Posterior cingulate gyrus (tissue), 11 donors: ENCODE results near the gene LGR4.

Experiments
- DNase-seq, 10 donors: peaks; one replicate each; pipeline versions ENCODE4 v3.0.0 to v3.0.0-alpha.2; 2020 to 2021; ENCODE audit warnings: mixed read lengths in 3 of 10
- intact Hi-C: fragments of 100-400 bp; cut with DNase I; formaldehyde crosslinking; loops from one replicate; pipeline ENCODE4 v1.15.1; 2023

Gene LGR4

GRCh38 chr11:27433742-27434141, 38.8 kb downstream of the LGR4 start:
- intact Hi-C loops: no loop called here
- no peak for DNase-seq

GRCh38 chr11:27431808-27432207, 40.8 kb downstream of the LGR4 start:
- DNase-seq: no peak
- intact Hi-C loops: no loop called here

GRCh38 chr11:27429761-27430393, 42.7 kb downstream of the LGR4 start:
- no peak for DNase-seq
- intact Hi-C loops: no loop called here

GRCh38 chr11:27427183-27427980, 45.2 kb downstream of the LGR4 start:
- no peak for DNase-seq
- intact Hi-C loops: no loop called here

GRCh38 chr11:27425814-27426213, 46.8 kb downstream of the LGR4 start:
- DNase-seq: no peak
- intact Hi-C loops: no loop called here

GRCh38 chr11:27423125-27423524, 49.5 kb downstream of the LGR4 start:
- intact Hi-C loops: no loop called here
- DNase-seq: no peak

GRCh38 chr11:27421819-27422494, 50.6 kb downstream of the LGR4 start:
- DNase-seq: no peak
- intact Hi-C loops: no loop called here

- intact Hi-C loops: no loop called here
Observed at GRCh38 chr11:27420722-27421572, 51.6 kb downstream of the LGR4 start.

GRCh38 chr11:27420217-27420616, 52.4 kb downstream of the LGR4 start:
- intact Hi-C loops: no loop called here
- no peak for DNase-seq

More at GRCh38 chr11:27420722-27421572, 51.6 kb downstream of the LGR4 start:
- no peak for DNase-seq

- intact Hi-C loops: no loop called here
- DNase-seq: no peak
Observed at GRCh38 chr11:27418356-27418755, 54.2 kb downstream of the LGR4 start.

GRCh38 chr11:27416568-27417176, 55.9 kb downstream of the LGR4 start:
- intact Hi-C loops: no loop called here
- no peak for DNase-seq

GRCh38 chr11:27414644-27415043, 57.9 kb downstream of the LGR4 start:
- no peak for DNase-seq

GRCh38 chr11:27413218-27413617, 59.4 kb downstream of the LGR4 start:
- intact Hi-C loops: no loop called here
- no peak for DNase-seq

More at GRCh38 chr11:27414644-27415043, 57.9 kb downstream of the LGR4 start:
- intact Hi-C loops: no loop called here

- DNase-seq: no peak
- intact Hi-C loops: no loop called here
Observed at GRCh38 chr11:27412192-27412691, 60.3 kb downstream of the LGR4 start.

GRCh38 chr11:27411328-27411727, 61.3 kb downstream of the LGR4 start:
- no peak for DNase-seq
- intact Hi-C loops: no loop called here

- intact Hi-C loops: no loop called here
- no peak for DNase-seq
Observed at GRCh38 chr11:27410272-27410671, 62.3 kb downstream of the LGR4 start.

- no peak for DNase-seq
- intact Hi-C loops: no loop called here
Observed at GRCh38 chr11:27409742-27410141, 62.8 kb downstream of the LGR4 start.

- DNase-seq: no peak
- intact Hi-C loops: no loop called here
Observed at GRCh38 chr11:27409049-27409448, 63.5 kb downstream of the LGR4 start.

GRCh38 chr11:27408246-27408800, 64.3 kb downstream of the LGR4 start:
- no peak for DNase-seq
- intact Hi-C loops: no loop called here
